Iris pigment epithelial cell (primary cell): ENCODE data around the gene SLC17A3.

Experiments used
- DNase-seq: peaks from one replicate; pipeline ENCODE4 v3.0.0-alpha.2; 2011; ENCODE audit warnings: low read depth

SLC17A3 gene

GRCh38 chr6:25835442-25836283, 38.4 kb downstream of the SLC17A3 start:
- DNase-seq, result no peak

GRCh38 chr6:25834950-25835349, 39.1 kb downstream of the SLC17A3 start:
- DNase-seq, result no peak

- DNase-seq, result no peak
Measured at GRCh38 chr6:25833136-25833535, 40.9 kb downstream of the SLC17A3 start.

GRCh38 chr6:25832670-25833069, 41.4 kb downstream of the SLC17A3 start:
- no peak for DNase-seq

GRCh38 chr6:25832307-25832662, 41.8 kb downstream of the SLC17A3 start:
- no peak for DNase-seq

- DNase-seq, result no peak
Measured at GRCh38 chr6:25831532-25832306, 42.3 kb downstream of the SLC17A3 start, which contains the start of gene SLC17A1. TSS of gene SLC17A1 (minus strand) at chr6:25832052. CDS start at chr6:25830557, 1,495 bp downstream.

GRCh38 chr6:25830458-25830857, 43.6 kb downstream of the SLC17A3 start:
- DNase-seq, result no peak

GRCh38 chr6:25829375-25829774, 44.7 kb downstream of the SLC17A3 start:
- DNase-seq, result no peak

- DNase-seq, result no peak
Measured at GRCh38 chr6:25821341-25821740, 52.7 kb downstream of the SLC17A3 start.

GRCh38 chr6:25816252-25816651, 57.8 kb downstream of the SLC17A3 start:
- no peak for DNase-seq

- DNase-seq, result no peak
Measured at GRCh38 chr6:25815194-25815593, 58.8 kb downstream of the SLC17A3 start.

GRCh38 chr6:25804804-25805203, 69.2 kb downstream of the SLC17A3 start:
- no peak for DNase-seq

GRCh38 chr6:25801436-25801835, 72.6 kb downstream of the SLC17A3 start:
- DNase-seq, result no peak
